ENCODE measurements around the gene MEIKIN. TPM values are rescaled to one million over a fixed set of nuclear protein-coding genes. Genes with fewer than 3 reads are reported as not detected.

Gene MEIKIN
- polyA plus RNA-seq, 1 donor (not counting 4 experiments of a cell fraction or from before 2014, with no cell fraction given) = not detected

GRCh38 chr5:131867524-131867923 is 77.9 kb downstream of the MEIKIN start:
- no peak overlapping the region for H3K4me2 ChIP-seq (ENCODE audit: control insufficient read depth, extremely low read depth, insufficient read depth, low read depth, low read length)
- DNase-seq (ENCODE audit: low read depth, low spot score) = no peak
- no peaks in the 10 kb centered on the region for H4K20me1 ChIP-seq (ENCODE audit: control insufficient read depth, extremely low read depth, insufficient read depth, low read length)
- H3K9me3 ChIP-seq (ENCODE audit: control insufficient read depth, low read depth, low read length) = no peaks in the 10 kb centered on the region
- H3K27me3 ChIP-seq (ENCODE audit: control insufficient read depth, extremely low read depth, insufficient read depth, low read length) = no peaks in the 10 kb centered on the region
- TF ChIP-seq EZH2 (IDR thresholded peaks at IDR 0.05; ENCODE audit: low read length) (no peak), CTCF (optimal IDR thresholded peaks at IDR 0.05 in 1 of 3, IDR thresholded peaks at IDR 0.05 in 1 of 3, conservative IDR thresholded peaks at IDR 0.05 in 1 of 3; ENCODE audit: extremely low read depth in 1 of 3, insufficient read depth in 2 of 3, low read length in 3 of 3) (no peak)
- H3K79me2 ChIP-seq (ENCODE audit: control insufficient read depth, insufficient read depth, low read length) = no peaks in the 10 kb centered on the region
- H3K4me1 ChIP-seq (ENCODE audit: control insufficient read depth, extremely low read depth, insufficient read depth, low read length) = no peaks in the 10 kb centered on the region
- no peak overlapping the region for H3K4me3 ChIP-seq (ENCODE audit: control insufficient read depth in 2 of 3, extremely low read depth in 1 of 3, insufficient read depth in 2 of 3, low read depth in 1 of 3, low read length in 3 of 3)
- no peaks in the 10 kb centered on the region for H3K36me3 ChIP-seq (ENCODE audit: control insufficient read depth in 2 of 2, extremely low read depth in 1 of 2, insufficient read depth in 2 of 2, low read length in 2 of 2)
- H3K9me1 ChIP-seq (ENCODE audit: control insufficient read depth, extremely low read depth, insufficient read depth, low read length) = no peaks in the 10 kb centered on the region
- dilution Hi-C loops (cut with MboI; ENCODE audit: extremely low pct_ligation_motif_present, low sequenced_read_pairs) = no loop called here
- H3K27ac ChIP-seq (ENCODE audit: control insufficient read depth, insufficient read depth, low read length) = no peak overlapping the region
- H2AFZ ChIP-seq (ENCODE audit: control insufficient read depth, low read length) = no peak overlapping the region
- H3K9ac ChIP-seq (ENCODE audit: control insufficient read depth, extremely low read depth, insufficient read depth, low read length) = no peak overlapping the region
- FAIRE-seq = no peak

- Histone ChIP-seq H3K4me1 (ENCODE audit: control insufficient read depth, extremely low read depth, insufficient read depth, low read length) (no peaks in the 10 kb centered on the region), H3K36me3 (ENCODE audit: control insufficient read depth in 2 of 2, extremely low read depth in 1 of 2, insufficient read depth in 2 of 2, low read length in 2 of 2) (no peaks in the 10 kb centered on the region), H3K9ac (ENCODE audit: control insufficient read depth, extremely low read depth, insufficient read depth, low read length) (no peak overlapping the region), H2AFZ (ENCODE audit: control insufficient read depth, low read length) (no peak overlapping the region), H3K27ac (ENCODE audit: control insufficient read depth, insufficient read depth, low read length) (no peak overlapping the region), H3K79me2 (ENCODE audit: control insufficient read depth, insufficient read depth, low read length) (no peaks in the 10 kb centered on the region), H3K9me3 (ENCODE audit: control insufficient read depth, low read depth, low read length) (no peaks in the 10 kb centered on the region), H3K27me3 (ENCODE audit: control insufficient read depth, extremely low read depth, insufficient read depth, low read length) (no peaks in the 10 kb centered on the region), H3K9me1 (ENCODE audit: control insufficient read depth, extremely low read depth, insufficient read depth, low read length) (no peaks in the 10 kb centered on the region), H3K4me2 (ENCODE audit: control insufficient read depth, extremely low read depth, insufficient read depth, low read depth, low read length) (no peak overlapping the region), H3K4me3 (ENCODE audit: control insufficient read depth in 2 of 3, extremely low read depth in 1 of 3, insufficient read depth in 2 of 3, low read depth in 1 of 3, low read length in 3 of 3) (no peak overlapping the region), H4K20me1 (ENCODE audit: control insufficient read depth, extremely low read depth, insufficient read depth, low read length) (no peaks in the 10 kb centered on the region)
- dilution Hi-C loops (cut with MboI; ENCODE audit: extremely low pct_ligation_motif_present, low sequenced_read_pairs) = no loop called here
- no peak for DNase-seq (ENCODE audit: low read depth, low spot score)
- TF ChIP-seq CTCF (optimal IDR thresholded peaks at IDR 0.05 in 1 of 3, IDR thresholded peaks at IDR 0.05 in 1 of 3, conservative IDR thresholded peaks at IDR 0.05 in 1 of 3; ENCODE audit: extremely low read depth in 1 of 3, insufficient read depth in 2 of 3, low read length in 3 of 3) = no peak
- no peak for TF ChIP-seq EZH2 (IDR thresholded peaks at IDR 0.05; ENCODE audit: low read length)
- FAIRE-seq = no peak
Observed at GRCh38 chr5:131863700-131864099, 81.8 kb downstream of the MEIKIN start.

All from keratinocyte (primary cell).